HCEC 1CT (cell line): Measurements from ENCODE around the gene GALK1.
"Not testable (repeated sequence)": the region's sequence is repeated elsewhere in the genome, so short reads cannot be mapped to it uniquely, and the experiment has no call there.

ENCODE experiments used
- DNase-seq: peaks from one replicate; pipeline ENCODE4 v3.0.0-alpha.2; 2017

Gene GALK1

DNA sequence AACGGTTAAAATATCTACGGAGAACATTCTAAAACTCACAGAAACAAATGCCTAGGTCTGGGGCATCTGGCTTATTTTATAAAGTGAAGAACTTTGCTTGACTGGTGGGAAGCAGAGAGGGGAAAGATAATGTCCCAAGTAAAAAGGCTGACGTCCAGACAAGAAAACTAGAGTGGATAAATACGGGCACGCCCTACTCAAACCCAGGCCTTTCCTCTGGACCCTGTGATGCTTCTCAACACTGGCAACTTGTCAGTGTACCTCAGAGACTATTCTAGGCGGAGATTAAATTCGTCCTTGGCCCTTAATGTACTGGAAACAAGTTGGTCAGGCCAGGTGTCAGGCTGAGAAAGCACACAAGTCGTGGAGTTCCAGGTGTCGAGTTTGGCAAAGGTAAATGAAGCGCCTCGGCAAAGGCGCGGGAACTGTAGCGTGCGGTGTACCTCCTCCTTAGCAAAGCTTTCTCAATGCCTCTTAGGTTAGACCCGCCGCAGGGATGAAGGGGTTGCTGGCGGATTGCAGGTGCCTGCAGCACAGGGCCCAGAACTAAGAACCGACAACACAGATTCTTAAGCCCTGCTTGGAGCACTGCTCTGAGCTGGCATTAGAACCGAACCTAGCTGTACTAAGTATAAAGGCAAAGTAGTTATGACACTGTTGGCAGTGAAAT is 18.9 kb upstream of the GALK1 start:
- DNase-seq = no peak

- DNase-seq = peak; percentile 63
These were observed 18.2 kb upstream of the GALK1 start for GRCh38 chr17:75783069-75783783.

- DNase-seq = no peak
These were observed 15.2 kb upstream of the GALK1 start for GRCh38 chr17:75779987-75780889.

GRCh38 chr17:75779250-75779986 is 14.4 kb upstream of the GALK1 start:
- DNase-seq = peak; percentile 100

DNA sequence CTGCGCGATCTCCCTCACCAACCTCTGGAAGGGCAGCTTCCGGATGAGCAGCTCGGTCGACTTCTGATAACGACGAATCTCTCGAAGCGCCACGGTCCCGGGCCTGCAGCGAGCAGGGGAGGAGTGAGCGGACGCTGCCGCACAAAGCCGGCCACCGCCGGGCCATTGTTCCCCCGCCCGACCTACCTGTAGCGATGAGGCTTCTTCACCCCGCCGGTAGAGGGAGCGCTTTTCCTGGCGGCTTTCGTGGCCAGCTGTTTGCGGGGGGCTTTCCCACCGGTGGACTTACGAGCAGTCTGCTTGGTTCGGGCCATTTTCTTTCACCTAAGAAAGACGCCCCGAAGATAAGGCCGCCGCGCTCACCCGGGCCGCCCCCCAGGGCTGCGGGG is 13.9 kb upstream of the GALK1 start:
- DNase-seq = no peak

DNA sequence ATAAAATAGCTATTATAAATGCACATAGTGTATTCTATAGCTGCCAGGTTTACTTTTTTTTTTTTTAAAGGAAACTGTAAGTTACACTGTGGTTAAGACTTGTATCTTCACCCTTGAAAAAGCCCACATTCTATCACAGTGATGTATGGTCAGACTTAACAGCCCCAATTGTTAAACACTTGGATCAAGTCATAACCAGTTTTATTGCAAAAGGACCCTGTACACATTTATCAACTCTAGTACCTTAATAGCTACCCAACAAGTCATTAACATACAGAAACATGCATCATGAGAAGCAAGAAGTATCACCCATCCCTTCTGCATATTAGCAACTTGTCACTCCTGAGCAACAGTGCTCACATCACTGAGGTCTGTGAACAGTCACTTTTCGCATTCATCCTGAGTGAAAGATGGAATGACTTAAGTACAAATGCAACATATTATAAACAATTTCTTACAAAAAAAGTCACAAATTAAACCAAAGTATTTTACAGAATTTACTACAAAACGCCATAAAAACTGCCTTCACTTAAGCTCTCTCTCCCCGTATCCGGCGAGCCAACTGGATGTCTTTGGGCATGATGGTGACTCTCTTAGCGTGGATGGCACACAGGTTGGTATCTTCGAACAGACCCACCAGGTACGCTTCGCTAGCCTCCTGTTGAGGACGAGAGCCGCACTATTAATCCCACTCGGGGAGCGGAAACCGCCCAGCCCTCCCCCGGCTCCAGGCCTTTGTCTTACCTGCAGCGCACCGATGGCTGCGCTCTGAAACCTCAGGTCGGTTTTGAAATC is 13.3 kb upstream of the GALK1 start:
- not testable (repeated sequence) for DNase-seq

GRCh38 chr17:75777296-75777922 is 12.4 kb upstream of the GALK1 start:
- no peak for DNase-seq

GRCh38 chr17:75776386-75777295 is 11.6 kb upstream of the GALK1 start:
- no peak for DNase-seq

DNA sequence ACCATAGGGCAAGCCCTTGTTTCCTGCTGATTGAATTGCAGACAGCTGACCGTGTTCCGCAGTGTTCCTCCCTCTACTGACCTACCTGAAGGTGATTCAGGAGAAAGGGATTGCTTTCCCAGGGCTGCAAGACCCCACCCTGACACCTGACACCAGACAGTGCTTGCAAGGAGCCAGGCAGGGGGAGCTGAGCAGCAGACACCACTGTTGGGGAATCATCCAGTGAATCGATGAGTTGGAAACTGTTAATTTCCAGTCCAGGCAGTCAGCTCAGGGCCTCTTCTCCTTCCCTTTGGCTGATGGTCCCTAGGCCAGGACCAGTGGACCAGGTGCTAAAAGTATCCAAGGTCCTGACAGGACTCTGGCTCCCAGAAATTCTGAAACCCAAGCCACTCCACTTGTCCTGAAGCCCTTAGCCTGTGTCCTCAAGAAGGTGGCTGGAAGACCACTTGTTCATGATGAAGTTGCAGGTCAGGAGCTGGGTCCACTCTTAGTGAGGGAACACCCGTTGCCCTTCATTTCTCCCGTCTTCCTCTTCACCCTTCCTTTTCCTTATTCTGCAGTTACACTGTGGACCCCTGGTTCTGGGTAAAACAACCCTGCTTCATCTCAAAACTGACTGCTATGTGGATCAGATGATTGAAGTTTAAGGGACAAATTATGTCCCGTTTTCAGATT is 10.1 kb upstream of the GALK1 start:
- DNase-seq = no peak

- DNase-seq = no peak
These were observed 9.5 kb upstream of the GALK1 start for GRCh38 chr17:75774471-75774990.

- no peak for DNase-seq
These were observed 8.9 kb upstream of the GALK1 start for GRCh38 chr17:75773808-75774470.

GRCh38 chr17:75773121-75773807 is 8.3 kb upstream of the GALK1 start:
- DNase-seq = no peak

- peak; percentile 35 for DNase-seq
These were observed 6.6 kb upstream of the GALK1 start for GRCh38 chr17:75771334-75772281.

GRCh38 chr17:75769536-75769935 is 4.5 kb upstream of the GALK1 start:
- DNase-seq = no peak

DNA sequence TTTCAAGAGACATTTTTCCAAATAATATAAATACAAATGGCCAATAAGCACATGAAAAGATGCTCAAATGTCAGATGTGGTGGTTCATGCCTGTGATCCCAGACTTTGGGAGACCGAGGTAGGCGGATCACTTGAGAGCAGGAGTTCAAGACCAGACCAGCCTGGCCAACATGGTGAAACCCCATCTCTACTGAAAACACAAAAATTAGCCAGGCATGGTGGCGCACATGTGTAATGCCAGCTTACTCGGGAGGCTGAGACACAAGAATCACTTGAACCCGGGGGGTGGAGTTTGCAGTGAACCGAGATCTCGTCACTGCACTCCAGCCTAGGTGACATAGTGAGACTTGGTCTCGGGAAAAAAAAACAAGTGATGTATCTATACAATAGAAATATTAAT is 2.9 kb upstream of the GALK1 start:
- no peak for DNase-seq

GRCh38 chr17:75765981-75766380 is 989 bp upstream of the GALK1 start:
- no peak for DNase-seq

DNA sequence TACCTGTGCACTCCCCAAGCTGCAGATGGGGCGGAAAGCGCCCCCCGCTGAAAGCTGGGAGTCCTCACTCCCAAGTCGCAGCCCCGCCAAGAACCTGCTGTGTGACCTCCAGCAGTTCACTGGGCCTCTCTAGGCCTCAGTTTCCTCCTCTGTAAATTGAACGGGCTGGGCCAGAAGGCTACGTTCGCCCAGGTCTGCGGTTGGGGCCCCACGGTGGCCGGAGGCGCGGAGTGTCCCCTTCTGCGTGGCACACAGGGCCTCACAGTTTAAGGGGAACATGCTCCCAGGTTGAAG is 628 bp downstream of the GALK1 start:
- no peak for DNase-seq
